ENCODE results near the gene NAV3. TPM values are rescaled to one million over a fixed set of nuclear protein-coding genes. Genes with fewer than 3 reads are reported as not detected.

Gene NAV3
- total RNA-seq, 1 experiment from 2014 or later = 18.0 TPM

GRCh38 chr12:77855548-77855947, 24.9 kb downstream of the NAV3 start:
- H3K9me3 ChIP-seq (ENCODE audit: low read depth, low read length, poor library complexity, severe bottlenecking) = no peaks in the 10 kb centered on the region
- intact Hi-C loops (cut with micrococcal nuclease; ENCODE audit: unreplicated experiment) = no loop called here
- no peak overlapping the region for H3K4me3 ChIP-seq (ENCODE audit: low read depth, low read length, poor library complexity, severe bottlenecking)
- DNase-seq (ENCODE audit: low spot score) = no peak
- H3K36me3 ChIP-seq (ENCODE audit: insufficient read depth, low read length, poor library complexity, severe bottlenecking) = no peaks in the 10 kb centered on the region
- peaks cover 9% of the 10 kb centered on the region for H3K4me1 ChIP-seq (ENCODE audit: insufficient read depth, low read length, poor library complexity, severe bottlenecking)
- no peaks in the 10 kb centered on the region for H3K27me3 ChIP-seq (replicated peaks; ENCODE audit: insufficient read depth, low read depth, low read length, poor library complexity)
- H3K27ac ChIP-seq (ENCODE audit: low read depth, low read length, poor library complexity, severe bottlenecking) = no peak overlapping the region
- CTCF ChIA-PET = no interaction called here
- no TSS peak for BruUV-seq (replicated peaks)
- TF ChIP-seq EZH2 (IDR thresholded peaks at IDR 0.05; ENCODE audit: borderline replicate concordance, low read depth, low read length, poor library complexity, severe bottlenecking) = no peak
- no peak for TF ChIP-seq CTCF (conservative IDR thresholded peaks at IDR 0.05; ENCODE audit: low read depth, low read length)
- POLR2A ChIA-PET (ENCODE audit: low non-redundant PET) = no interaction called here

DNA sequence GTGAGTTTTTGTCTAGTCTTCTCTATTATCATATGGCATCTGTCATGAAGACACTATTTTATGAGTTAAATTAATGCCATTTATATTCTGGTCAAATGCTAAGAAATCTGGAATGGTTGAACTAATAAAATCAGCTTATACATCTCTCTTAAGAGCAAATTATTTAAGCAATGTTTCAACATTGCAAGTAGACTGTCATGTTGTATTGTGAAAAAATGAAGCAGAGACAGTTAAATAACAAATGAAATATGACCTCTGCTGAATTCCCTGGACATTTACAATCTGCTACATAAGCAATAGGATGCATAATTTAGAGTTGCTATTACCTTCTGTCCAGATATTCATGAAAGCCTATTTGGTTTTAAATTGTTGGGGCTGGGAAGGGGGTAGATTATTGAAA, 30.6 kb downstream of the NAV3 start:
- DNase-seq (ENCODE audit: low spot score) = peak; percentile 22
- intact Hi-C loops (cut with micrococcal nuclease; ENCODE audit: unreplicated experiment) = no loop called here
- no peaks in the 10 kb centered on the region for H3K27me3 ChIP-seq (replicated peaks; ENCODE audit: insufficient read depth, low read depth, low read length, poor library complexity)
- TF ChIP-seq EZH2 (IDR thresholded peaks at IDR 0.05; ENCODE audit: borderline replicate concordance, low read depth, low read length, poor library complexity, severe bottlenecking) = no peak
- no peak for TF ChIP-seq CTCF (conservative IDR thresholded peaks at IDR 0.05; ENCODE audit: low read depth, low read length)
- ChIA-PET POLR2A (ENCODE audit: low non-redundant PET) (no interaction called here), CTCF (no interaction called here)
- H3K27ac ChIP-seq (ENCODE audit: low read depth, low read length, poor library complexity, severe bottlenecking) = no peak overlapping the region
- no peaks in the 10 kb centered on the region for H3K36me3 ChIP-seq (ENCODE audit: insufficient read depth, low read length, poor library complexity, severe bottlenecking)
- H3K4me3 ChIP-seq (ENCODE audit: low read depth, low read length, poor library complexity, severe bottlenecking) = no peak overlapping the region
- no TSS peak for BruUV-seq (replicated peaks)
- H3K9me3 ChIP-seq (ENCODE audit: low read depth, low read length, poor library complexity, severe bottlenecking) = no peaks in the 10 kb centered on the region
- H3K4me1 ChIP-seq (ENCODE audit: insufficient read depth, low read length, poor library complexity, severe bottlenecking) = peaks cover 21% of the 10 kb centered on the region

DNA sequence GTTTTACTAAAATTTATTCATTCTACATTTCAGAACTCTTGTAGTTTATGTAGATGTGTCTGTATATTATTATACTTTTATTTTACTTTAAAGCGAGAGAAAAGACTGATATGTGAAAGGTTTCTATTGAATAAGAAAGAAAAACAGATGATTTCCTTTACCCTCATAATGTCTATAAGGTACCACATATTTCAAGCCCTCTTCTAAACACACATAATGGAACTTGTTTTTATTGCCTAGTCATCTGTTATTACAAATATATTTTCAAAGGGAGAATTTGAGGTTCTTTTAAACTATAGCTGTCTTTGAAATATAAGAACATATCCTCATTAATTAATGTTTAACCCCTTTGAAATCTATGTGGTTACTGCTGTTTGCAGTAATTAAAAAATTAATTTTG, 34.5 kb downstream of the NAV3 start:
- Histone ChIP-seq H3K9me3 (ENCODE audit: low read depth, low read length, poor library complexity, severe bottlenecking) (no peaks in the 10 kb centered on the region), H3K36me3 (ENCODE audit: insufficient read depth, low read length, poor library complexity, severe bottlenecking) (no peaks in the 10 kb centered on the region), H3K27ac (ENCODE audit: low read depth, low read length, poor library complexity, severe bottlenecking) (no peak overlapping the region), H3K4me3 (ENCODE audit: low read depth, low read length, poor library complexity, severe bottlenecking) (no peak overlapping the region), H3K27me3 (replicated peaks; ENCODE audit: insufficient read depth, low read depth, low read length, poor library complexity) (no peaks in the 10 kb centered on the region), H3K4me1 (ENCODE audit: insufficient read depth, low read length, poor library complexity, severe bottlenecking) (peaks cover 12% of the 10 kb centered on the region)
- intact Hi-C loops (cut with micrococcal nuclease; ENCODE audit: unreplicated experiment) = no loop called here
- no peak for TF ChIP-seq EZH2 (IDR thresholded peaks at IDR 0.05; ENCODE audit: borderline replicate concordance, low read depth, low read length, poor library complexity, severe bottlenecking)
- TF ChIP-seq CTCF (conservative IDR thresholded peaks at IDR 0.05; ENCODE audit: low read depth, low read length) = no peak
- CTCF ChIA-PET = no interaction called here
- no TSS peak for BruUV-seq (replicated peaks)
- POLR2A ChIA-PET (ENCODE audit: low non-redundant PET) = no interaction called here
- DNase-seq (ENCODE audit: low spot score) = no peak

All from A673 (cell line).